Endothelial cell (in vitro differentiated cells): ENCODE measurements around the gene SLC34A1. TPM values are rescaled to one million over a fixed set of nuclear protein-coding genes. Genes with fewer than 3 reads are reported as not detected.

Experiments used
- DNase-seq: peaks from one replicate; pipeline ENCODE4 v3.0.0; 2021; ENCODE audit warnings: low spot score
- H3K27ac Mint-ChIP-seq: one replicate; pipeline ENCODE4 v1.8.0; 2021; ENCODE audit warnings: mixed read lengths, inconsistent platforms; ENCODE audit not compliant: unreplicated experiment
- H3K27me3 Mint-ChIP-seq: one replicate; pipeline ENCODE4 v1.8.0; 2021; ENCODE audit warnings: mild to moderate bottlenecking, moderate library complexity, mixed read lengths, inconsistent platforms; ENCODE audit not compliant: unreplicated experiment
- H3K36me3 Mint-ChIP-seq: one replicate; pipeline ENCODE4 v1.8.0; 2021; ENCODE audit warnings: mild to moderate bottlenecking, low read depth, mixed read lengths, inconsistent platforms; ENCODE audit not compliant: unreplicated experiment
- H3K4me1 Mint-ChIP-seq: one replicate; pipeline ENCODE4 v1.8.0; 2021; ENCODE audit warnings: mild to moderate bottlenecking, mixed read lengths, inconsistent platforms; ENCODE audit not compliant: unreplicated experiment
- H3K4me3 Mint-ChIP-seq: one replicate; pipeline ENCODE4 v1.8.0; 2021; ENCODE audit warnings: mild to moderate bottlenecking, mixed read lengths, inconsistent platforms; ENCODE audit not compliant: unreplicated experiment
- H3K9me3 Mint-ChIP-seq: one replicate; pipeline ENCODE4 v1.8.0; 2021; ENCODE audit warnings: mixed read lengths, inconsistent platforms; ENCODE audit not compliant: unreplicated experiment
- long read RNA-seq: library from polyadenylated mRNA; unstranded; transcript quantifications from one replicate; pipeline ENCODE4 v2.0.0, GENCODE V29; 2020; ENCODE audit not compliant: unreplicated experiment
- total RNA-seq: library from RNA; stranded (reverse); fragmentation: NEBNext Ultra II Directional; extraction: Animal tissue kit (Norgen Biotek cat#: 25700); gene quantifications from one replicate; pipeline ENCODE4 v1.2.1, GENCODE V29; 2021; ENCODE audit not compliant: unreplicated experiment
- TF ChIP-seq, protein P1 (sequence below): fragments of 200-600 bp; sonication (generic); IDR thresholded peaks from one replicate; pipeline ENCODE4 v1.5.0; 2021; ENCODE audit warnings: antibody characterized with exemption; ENCODE audit not compliant: unreplicated experiment

The SLC34A1 gene, protein sequence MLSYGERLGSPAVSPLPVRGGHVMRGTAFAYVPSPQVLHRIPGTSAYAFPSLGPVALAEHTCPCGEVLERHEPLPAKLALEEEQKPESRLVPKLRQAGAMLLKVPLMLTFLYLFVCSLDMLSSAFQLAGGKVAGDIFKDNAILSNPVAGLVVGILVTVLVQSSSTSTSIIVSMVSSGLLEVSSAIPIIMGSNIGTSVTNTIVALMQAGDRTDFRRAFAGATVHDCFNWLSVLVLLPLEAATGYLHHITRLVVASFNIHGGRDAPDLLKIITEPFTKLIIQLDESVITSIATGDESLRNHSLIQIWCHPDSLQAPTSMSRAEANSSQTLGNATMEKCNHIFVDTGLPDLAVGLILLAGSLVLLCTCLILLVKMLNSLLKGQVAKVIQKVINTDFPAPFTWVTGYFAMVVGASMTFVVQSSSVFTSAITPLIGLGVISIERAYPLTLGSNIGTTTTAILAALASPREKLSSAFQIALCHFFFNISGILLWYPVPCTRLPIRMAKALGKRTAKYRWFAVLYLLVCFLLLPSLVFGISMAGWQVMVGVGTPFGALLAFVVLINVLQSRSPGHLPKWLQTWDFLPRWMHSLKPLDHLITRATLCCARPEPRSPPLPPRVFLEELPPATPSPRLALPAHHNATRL
- total RNA-seq, result not detected
- long read RNA-seq, result 0 reads

GRCh38 chr5:177384134-177384533 is at the start of gene SLC34A1:
Gene SLC34A1 (plus strand): TSS chr5:177384434. CDS start chr5:177385742, 1,308 bp downstream.
- Mint-ChIP-seq H3K36me3 (no peaks in the 10 kb centered on the region), H3K27ac (no peak within 1 kb of the TSS), H3K9me3 (no peaks in the 10 kb centered on the region), H3K4me1 (peaks cover 22% of the 10 kb centered on the region), H3K27me3 (peaks cover 5% of the 10 kb centered on the region), H3K4me3 (no peak within 1 kb of the TSS)
- TF ChIP-seq, protein P1, sequence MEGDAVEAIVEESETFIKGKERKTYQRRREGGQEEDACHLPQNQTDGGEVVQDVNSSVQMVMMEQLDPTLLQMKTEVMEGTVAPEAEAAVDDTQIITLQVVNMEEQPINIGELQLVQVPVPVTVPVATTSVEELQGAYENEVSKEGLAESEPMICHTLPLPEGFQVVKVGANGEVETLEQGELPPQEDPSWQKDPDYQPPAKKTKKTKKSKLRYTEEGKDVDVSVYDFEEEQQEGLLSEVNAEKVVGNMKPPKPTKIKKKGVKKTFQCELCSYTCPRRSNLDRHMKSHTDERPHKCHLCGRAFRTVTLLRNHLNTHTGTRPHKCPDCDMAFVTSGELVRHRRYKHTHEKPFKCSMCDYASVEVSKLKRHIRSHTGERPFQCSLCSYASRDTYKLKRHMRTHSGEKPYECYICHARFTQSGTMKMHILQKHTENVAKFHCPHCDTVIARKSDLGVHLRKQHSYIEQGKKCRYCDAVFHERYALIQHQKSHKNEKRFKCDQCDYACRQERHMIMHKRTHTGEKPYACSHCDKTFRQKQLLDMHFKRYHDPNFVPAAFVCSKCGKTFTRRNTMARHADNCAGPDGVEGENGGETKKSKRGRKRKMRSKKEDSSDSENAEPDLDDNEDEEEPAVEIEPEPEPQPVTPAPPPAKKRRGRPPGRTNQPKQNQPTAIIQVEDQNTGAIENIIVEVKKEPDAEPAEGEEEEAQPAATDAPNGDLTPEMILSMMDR, result no peak
- DNase-seq, result no peak

- Mint-ChIP-seq H3K4me1 (peaks cover 41% of the 10 kb centered on the region), H3K27ac (no peak overlapping the region), H3K9me3 (no peaks in the 10 kb centered on the region), H3K4me3 (no peak overlapping the region), H3K27me3 (peaks cover 21% of the 10 kb centered on the region), H3K36me3 (peaks cover 69% of the 10 kb centered on the region)
- no peak for DNase-seq
- TF ChIP-seq, protein P1, result no peak
Measured at GRCh38 chr5:177334781-177335700, 49.2 kb upstream of the SLC34A1 start.

DNA sequence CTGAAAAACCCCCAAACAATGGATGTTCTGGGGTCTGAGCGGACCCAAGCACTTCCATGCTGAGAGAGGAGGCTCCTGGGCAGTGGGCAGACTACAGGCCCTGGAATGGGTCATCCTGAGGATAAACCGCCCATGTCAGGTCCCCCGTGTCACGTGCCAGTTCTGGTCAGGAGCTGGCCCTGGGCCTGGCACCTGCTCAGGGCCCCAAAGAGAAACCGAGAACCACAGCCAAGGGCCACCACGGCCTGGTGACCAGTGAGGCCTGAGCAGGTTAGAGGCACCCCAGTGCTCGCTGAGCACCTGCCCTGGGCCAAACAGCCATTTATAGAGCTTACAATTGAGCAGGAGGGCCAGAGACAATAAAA is 48.6 kb upstream of the SLC34A1 start:
- peaks cover 19% of the 10 kb centered on the region for H3K27me3 Mint-ChIP-seq
- no peak overlapping the region for H3K4me3 Mint-ChIP-seq
- H3K9me3 Mint-ChIP-seq, result no peaks in the 10 kb centered on the region
- peaks cover 64% of the 10 kb centered on the region for H3K36me3 Mint-ChIP-seq
- no peak for DNase-seq
- peaks cover 43% of the 10 kb centered on the region for H3K4me1 Mint-ChIP-seq
- no peak overlapping the region for H3K27ac Mint-ChIP-seq
- TF ChIP-seq, protein P1, result no peak

DNA sequence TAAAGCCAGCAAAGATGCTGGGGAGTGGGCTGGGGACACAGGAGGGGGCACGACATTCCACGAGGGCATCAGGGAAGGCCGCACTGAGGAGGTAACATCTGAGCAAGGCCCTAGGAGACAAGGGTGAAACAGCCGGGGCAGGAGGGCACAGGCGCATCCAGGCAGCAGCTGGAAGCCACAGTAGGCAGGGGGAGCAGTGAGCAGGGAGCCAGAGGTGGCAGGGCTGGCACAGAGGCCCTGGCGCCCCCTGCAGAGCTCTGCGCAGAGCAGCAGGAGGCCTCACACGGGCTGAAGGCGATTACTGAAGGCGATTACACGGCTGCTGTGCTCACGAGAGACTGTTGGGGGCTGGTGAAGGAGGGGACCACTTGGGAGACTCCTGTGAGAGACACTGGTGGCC is 48.1 kb upstream of the SLC34A1 start:
- Mint-ChIP-seq H3K27me3 (peaks cover 17% of the 10 kb centered on the region), H3K4me3 (peak overlapping the region; percentile 43), H3K4me1 (peaks cover 40% of the 10 kb centered on the region), H3K36me3 (peaks cover 60% of the 10 kb centered on the region), H3K9me3 (no peaks in the 10 kb centered on the region), H3K27ac (no peak overlapping the region)
- DNase-seq, result peak; percentile 55
- TF ChIP-seq, protein P1, result no peak
